ENCODE results near the gene PCDHGA3. TPM values are rescaled to one million over a fixed set of nuclear protein-coding genes. Genes with fewer than 3 reads are reported as not detected.
A peak's percentile ranks its signal among the peaks of the same experiment; 100 is the strongest.

Gene PCDHGA3
- total and polyA plus RNA-seq, 2 donors from 2014 or later: 0.22 to 4.0 TPM

- Histone ChIP-seq H3K4me1 (ENCODE audit: control insufficient read depth in 2 of 3, insufficient read depth in 2 of 3, low read depth in 1 of 3, low read length in 3 of 3) (no peaks in the 10 kb centered on the region), H3K27me3 (ENCODE audit: control insufficient read depth, insufficient read depth, low read length) (no peaks in the 10 kb centered on the region), H3K9me3 (ENCODE audit: control insufficient read depth in 2 of 3, insufficient read depth in 1 of 3, low read length in 3 of 3) (peaks cover 0 to 81% (median 29%) of the 10 kb centered on the region in 3 donors), H3K9ac (ENCODE audit: low read length in 3 of 3) (no peak overlapping the region), H3K4me3 (ENCODE audit: low read length in 3 of 3) (no peak overlapping the region), H3K36me3 (ENCODE audit: control insufficient read depth in 2 of 3, insufficient read depth in 3 of 3, low read length in 3 of 3) (no peaks in the 10 kb centered on the region), H3K27ac (ENCODE audit: low read depth in 2 of 2, low read length in 2 of 2) (no peak overlapping the region)
- intact Hi-C loops (cut with DNase I): no loop called here
- DNase-seq (no peak), FAIRE-seq (no peak)
- TF ChIP-seq, protein P1, sequence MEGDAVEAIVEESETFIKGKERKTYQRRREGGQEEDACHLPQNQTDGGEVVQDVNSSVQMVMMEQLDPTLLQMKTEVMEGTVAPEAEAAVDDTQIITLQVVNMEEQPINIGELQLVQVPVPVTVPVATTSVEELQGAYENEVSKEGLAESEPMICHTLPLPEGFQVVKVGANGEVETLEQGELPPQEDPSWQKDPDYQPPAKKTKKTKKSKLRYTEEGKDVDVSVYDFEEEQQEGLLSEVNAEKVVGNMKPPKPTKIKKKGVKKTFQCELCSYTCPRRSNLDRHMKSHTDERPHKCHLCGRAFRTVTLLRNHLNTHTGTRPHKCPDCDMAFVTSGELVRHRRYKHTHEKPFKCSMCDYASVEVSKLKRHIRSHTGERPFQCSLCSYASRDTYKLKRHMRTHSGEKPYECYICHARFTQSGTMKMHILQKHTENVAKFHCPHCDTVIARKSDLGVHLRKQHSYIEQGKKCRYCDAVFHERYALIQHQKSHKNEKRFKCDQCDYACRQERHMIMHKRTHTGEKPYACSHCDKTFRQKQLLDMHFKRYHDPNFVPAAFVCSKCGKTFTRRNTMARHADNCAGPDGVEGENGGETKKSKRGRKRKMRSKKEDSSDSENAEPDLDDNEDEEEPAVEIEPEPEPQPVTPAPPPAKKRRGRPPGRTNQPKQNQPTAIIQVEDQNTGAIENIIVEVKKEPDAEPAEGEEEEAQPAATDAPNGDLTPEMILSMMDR (IDR thresholded peaks at IDR 0.05; ENCODE audit: borderline replicate concordance, extremely low read depth, insufficient read depth): no peak
Measured at GRCh38 chr5:141362719-141363118, 19.1 kb downstream of the PCDHGA3 start.

GRCh38 chr5:141363952-141364660 is 20.5 kb downstream of the PCDHGA3 start, which contains the start of gene PCDHGA5:
PCDHGA5 (plus strand) TSS chr5:141364162; CDS start chr5:141364331, 169 bp downstream.
- intact Hi-C loops (cut with DNase I): no loop called here
- FAIRE-seq: no peak
- TF ChIP-seq, protein P1 (IDR thresholded peaks at IDR 0.05; ENCODE audit: borderline replicate concordance, extremely low read depth, insufficient read depth): no peak
- Histone ChIP-seq H3K4me1 (ENCODE audit: control insufficient read depth in 2 of 3, insufficient read depth in 2 of 3, low read depth in 1 of 3, low read length in 3 of 3) (no peaks in the 10 kb centered on the region), H3K27me3 (ENCODE audit: control insufficient read depth, insufficient read depth, low read length) (no peaks in the 10 kb centered on the region), H3K9ac (ENCODE audit: low read length in 3 of 3) (no peak within 1 kb of the TSS), H3K4me3 (ENCODE audit: low read length in 3 of 3) (peak within 1 kb of the TSS in 2 of 3 donors; percentile 7 to 21), H3K9me3 (ENCODE audit: control insufficient read depth in 2 of 3, insufficient read depth in 1 of 3, low read length in 3 of 3) (peaks cover 0 to 74% (median 29%) of the 10 kb centered on the region in 3 donors), H3K27ac (ENCODE audit: low read depth in 2 of 2, low read length in 2 of 2) (no peak within 1 kb of the TSS), H3K36me3 (ENCODE audit: control insufficient read depth in 2 of 3, insufficient read depth in 3 of 3, low read length in 3 of 3) (no peaks in the 10 kb centered on the region)
- DNase-seq: no peak

DNA sequence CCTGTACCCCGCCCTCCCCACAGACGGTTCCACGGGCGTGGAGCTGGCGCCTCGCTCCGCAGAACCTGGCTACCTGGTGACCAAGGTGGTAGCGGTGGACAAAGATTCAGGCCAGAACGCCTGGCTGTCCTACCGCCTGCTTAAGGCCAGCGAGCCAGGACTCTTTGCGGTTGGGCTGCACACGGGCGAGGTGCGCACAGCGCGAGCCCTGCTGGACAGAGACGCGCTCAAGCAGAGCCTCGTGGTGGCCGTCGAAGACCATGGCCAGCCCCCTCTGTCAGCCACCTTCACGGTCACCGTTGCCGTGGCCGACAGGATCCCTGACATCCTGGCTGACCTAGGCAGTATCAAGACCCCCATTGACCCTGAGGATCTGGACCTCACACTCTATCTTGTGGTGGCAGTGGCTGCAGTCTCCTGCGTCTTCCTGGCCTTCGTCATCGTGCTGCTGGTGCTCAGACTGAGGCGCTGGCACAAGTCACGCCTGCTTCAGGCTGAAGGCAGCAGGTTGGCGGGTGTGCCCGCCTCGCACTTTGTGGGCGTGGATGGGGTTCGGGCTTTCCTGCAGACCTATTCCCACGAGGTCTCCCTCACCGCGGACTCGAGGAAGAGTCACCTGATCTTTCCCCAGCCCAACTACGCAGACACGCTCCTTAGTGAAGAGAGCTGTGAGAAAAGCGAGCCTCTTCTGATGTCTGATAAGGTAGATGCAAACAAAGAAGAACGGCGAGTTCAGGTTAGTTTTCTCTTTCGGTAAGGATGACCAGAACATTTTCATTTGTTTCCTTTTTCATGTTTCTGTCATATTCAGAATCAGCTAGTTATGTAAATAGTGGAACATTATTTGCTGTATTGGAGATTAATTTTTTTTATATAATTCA is 22.6 kb downstream of the PCDHGA3 start:
- Histone ChIP-seq H3K9ac (ENCODE audit: low read length in 3 of 3) (no peak overlapping the region), H3K27ac (ENCODE audit: low read depth in 2 of 2, low read length in 2 of 2) (no peak overlapping the region), H3K4me1 (ENCODE audit: control insufficient read depth in 2 of 3, insufficient read depth in 2 of 3, low read depth in 1 of 3, low read length in 3 of 3) (no peaks in the 10 kb centered on the region), H3K9me3 (ENCODE audit: control insufficient read depth in 2 of 3, insufficient read depth in 1 of 3, low read length in 3 of 3) (peaks cover 0 to 66% (median 27%) of the 10 kb centered on the region in 3 donors), H3K4me3 (ENCODE audit: low read length in 3 of 3) (peak overlapping the region in 1 of 3 donors; percentile 3), H3K36me3 (ENCODE audit: control insufficient read depth in 2 of 3, insufficient read depth in 3 of 3, low read length in 3 of 3) (no peaks in the 10 kb centered on the region), H3K27me3 (ENCODE audit: control insufficient read depth, insufficient read depth, low read length) (no peaks in the 10 kb centered on the region)
- FAIRE-seq: no peak
- intact Hi-C loops (cut with DNase I): no loop called here
- TF ChIP-seq, protein P1 (IDR thresholded peaks at IDR 0.05; ENCODE audit: borderline replicate concordance, extremely low read depth, insufficient read depth): no peak
- no peak for DNase-seq
